NCI-H510A treated with DMSO at 0.1 percent for 48 hours (cell line): ENCODE results near the gene TIPRL.
A peak's percentile ranks its signal among the peaks of the same experiment; 100 is the strongest.
"Not testable (repeated sequence)": the region's sequence is repeated elsewhere in the genome, so short reads cannot be mapped to it uniquely, and the experiment has no call there.

Experiments
- DNase-seq: peaks from one replicate; lab custom pipeline; 2025; lab: John Stamatoyannopoulos, UW

Gene TIPRL

DNA sequence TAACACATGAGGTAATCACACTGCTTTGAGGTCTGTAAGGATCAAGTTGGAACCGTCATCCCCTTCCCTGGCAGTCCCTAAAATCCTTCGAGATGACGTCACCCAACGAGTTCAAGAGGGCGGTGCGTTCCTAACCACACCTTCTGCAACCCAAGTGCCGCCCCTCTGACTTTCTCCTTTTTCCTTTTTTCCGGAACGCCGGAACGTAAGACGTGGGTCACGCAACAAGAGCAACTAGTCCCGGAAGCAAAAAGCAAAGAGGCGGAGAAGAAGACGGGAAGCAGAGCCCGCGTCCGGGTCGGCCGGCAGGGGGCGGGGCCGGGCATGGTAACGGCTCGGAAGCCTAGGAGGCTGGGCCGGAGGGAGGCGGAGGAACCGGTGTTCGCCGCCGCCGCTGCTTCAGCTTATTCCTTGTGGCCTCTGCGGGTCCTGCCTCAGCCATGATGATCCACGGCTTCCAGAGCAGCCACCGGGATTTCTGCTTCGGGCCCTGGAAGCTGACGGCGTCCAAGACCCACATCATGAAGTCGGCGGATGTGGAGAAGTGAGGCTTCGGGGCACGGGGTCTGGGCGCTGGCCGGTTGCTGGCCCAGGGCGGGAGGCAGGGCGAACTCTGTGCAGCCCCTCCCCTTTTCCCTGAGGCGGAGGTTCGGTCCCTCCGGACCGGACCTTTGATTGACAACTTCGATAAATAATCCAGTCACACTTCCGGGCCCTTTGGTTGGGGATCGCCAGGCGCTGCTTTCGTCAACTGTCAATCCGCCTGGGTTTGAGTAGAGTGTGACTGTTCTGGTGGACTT is at the start of gene TIPRL:
TSS of gene TIPRL (plus strand) at position 325 of the 800 bp plus-strand sequence. CDS start at position 441, 116 bp downstream.
- peak; percentile 97 for DNase-seq

DNA sequence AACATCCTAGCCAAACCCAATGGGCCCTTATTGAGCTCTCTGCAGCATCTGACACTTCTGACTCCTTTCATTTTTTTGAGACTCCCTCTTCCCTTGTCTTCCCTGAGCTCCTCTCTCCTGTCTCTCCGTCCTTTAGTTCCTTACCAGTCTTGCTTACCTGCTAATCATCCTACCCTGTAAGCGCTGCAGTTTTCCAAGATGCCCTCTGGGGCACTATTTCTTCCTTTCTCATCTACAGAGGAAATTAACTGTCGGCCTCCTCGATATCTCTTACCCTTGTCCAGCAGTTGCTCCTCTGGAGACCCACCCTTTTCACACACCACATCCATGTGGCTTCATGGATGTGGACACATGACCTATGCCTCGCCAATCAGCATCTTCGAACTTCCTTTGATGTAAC is 48.8 kb upstream of the TIPRL start:
- no peak for DNase-seq

DNA sequence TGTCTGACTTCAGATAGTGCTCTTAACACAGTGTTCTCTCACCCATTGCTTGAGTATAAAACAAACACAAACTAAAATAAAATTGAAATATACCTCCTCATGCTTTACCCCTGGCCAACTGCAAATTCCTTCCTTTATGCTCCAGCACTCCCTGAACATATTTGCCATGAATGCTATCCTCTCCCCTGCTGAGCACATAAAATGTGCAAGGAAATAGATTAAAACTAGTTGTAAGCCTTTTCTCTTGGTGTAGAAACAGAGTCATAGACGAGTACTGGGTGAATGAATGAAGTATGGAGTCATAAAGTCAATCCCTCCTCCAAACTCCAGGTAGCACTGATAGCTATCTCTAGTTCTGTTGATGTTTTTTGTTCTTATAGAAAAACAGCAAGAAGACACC is 44.6 kb upstream of the TIPRL start:
- DNase-seq: no peak

DNA sequence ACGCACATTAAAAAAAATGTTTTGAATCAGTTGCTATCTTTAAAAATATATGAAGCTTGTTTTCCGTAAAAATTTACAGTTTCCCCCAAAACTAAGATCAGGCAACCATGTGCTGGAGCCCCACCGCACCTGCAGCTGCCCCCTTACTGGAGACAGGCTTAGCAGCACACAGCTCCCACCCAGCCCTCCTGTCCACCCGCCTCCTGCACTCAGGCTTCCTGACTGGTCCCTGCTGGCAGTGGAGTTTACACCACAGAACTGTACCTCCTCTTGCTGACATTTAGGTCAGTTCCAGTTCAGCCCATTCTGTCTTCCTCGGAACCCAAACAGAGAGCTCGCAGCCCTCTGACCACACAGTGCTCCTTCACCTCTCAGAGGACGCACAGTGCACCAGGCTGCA is 44.1 kb upstream of the TIPRL start:
- DNase-seq: no peak

DNA sequence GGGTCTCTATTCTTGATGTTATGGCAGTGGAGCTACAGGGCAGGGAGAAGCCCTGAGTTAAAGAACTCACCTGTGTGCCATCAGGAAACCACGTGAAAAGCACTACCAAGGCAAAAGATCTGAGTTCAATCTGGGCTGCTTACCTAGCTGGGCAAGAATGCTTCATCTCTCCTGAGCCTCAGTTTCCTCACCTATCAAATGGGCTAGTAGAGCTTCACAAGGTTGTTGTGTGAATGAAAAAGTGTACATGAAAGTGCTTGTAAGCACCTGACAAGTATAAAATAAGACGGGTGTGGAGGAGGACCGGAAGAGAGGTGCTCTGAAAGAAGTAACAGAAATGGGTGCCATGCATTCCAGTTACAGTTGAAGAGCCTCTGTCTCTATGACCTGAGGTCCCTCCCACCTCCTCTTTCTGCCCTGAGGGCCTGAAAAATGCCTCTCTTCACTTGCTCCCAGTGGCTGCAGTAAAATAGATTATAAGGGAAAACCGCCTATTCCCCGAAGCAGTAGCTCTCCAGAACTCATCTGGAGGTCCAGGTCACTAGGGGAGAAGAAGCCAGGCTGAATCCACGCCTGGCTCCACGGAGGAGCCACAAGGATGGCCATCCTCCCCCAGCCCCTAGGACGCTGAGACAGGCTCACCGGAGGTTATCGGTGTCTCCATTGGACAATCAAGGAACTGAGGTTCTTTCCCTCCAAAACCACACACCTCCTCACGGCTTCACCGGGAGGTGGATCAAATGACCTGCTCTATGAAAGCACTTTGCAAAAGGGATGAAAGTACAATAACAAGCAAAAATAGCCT is 43.4 kb upstream of the TIPRL start:
- DNase-seq: peak; percentile 62

DNA sequence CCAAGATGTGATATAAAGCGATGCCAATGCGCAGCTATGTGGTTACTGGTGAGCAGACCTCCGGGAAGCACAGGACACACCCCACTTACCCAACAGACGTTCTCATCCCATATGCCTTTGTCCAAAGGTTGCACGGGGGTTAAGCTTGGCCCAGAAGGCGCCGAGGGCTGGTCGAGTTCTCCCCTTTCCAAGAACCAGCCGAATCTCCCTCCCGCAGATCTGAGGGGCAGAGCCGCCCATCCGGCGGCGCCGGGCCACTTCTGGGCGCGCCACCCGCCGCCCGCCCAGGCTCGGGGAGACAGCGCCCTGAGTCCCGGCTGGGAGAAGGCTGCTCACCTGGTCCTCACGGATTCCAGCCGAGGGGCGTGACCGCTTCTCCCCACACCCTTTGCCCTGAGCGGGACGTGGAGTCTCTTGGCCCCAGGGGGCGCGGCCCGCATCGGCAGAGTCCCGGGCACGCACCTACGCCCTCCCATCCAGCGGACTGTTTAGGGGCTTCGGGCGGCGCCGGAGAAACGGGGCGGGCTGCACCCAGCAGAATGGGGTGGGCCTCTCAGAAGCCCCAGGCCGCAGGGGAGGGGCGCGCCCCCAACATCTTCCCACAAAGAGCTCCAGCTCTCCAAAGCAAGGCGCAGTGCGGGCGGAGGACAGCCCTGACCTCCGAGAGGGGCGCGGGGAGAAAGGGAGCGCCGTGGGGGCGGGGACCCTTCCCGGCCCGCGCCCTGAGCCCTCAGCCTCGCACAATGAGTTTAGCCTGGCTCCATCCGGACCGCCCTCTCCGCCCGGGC is 42.6 kb upstream of the TIPRL start:
- DNase-seq: peak; percentile 62

DNA sequence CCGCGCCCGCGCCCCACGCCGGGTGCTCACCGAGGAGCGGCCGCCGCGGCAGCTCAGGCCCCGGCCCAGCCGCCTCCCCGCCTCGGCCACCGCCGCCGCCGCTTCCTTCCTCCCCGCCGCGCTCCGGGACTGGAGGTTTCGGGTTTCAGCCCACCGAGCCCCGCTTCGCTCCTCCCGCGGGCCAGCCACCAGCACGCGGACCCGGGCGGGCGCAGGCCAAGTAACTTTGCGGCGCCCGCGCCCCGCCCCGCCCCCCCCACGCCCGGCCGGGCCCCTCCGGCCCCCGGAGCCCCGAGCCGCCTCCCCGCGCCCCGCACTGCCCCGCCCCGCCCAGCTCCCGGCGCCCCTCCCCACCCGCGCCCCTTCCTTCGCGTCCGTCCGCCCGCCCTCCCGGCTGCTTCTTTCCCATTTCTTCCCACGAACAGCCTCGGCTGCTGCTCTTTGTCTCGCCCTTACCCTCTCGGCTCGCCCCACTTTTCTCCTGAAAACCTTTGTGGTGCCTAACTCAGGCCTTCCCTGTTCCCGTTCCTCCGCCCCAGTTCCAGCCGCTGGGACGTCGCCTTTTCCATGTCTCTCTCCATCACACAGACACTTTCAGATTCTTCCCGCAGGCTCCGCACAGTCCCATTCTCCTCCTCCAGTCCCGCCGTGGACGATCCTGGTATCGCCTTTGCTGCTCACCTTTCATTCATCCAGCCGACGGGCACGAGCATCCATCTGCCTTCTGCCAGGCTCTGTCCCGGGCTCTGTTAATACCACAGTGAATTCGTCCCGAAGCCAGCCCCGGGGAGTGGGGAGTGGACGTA is 41.9 kb upstream of the TIPRL start, which contains the start of gene GPR161:
TSS of gene GPR161 (minus strand) at position 222 of the 806 bp plus-strand sequence. CDS start 32,080 bp downstream, outside the sequence.
- DNase-seq: peak; percentile 42

DNA sequence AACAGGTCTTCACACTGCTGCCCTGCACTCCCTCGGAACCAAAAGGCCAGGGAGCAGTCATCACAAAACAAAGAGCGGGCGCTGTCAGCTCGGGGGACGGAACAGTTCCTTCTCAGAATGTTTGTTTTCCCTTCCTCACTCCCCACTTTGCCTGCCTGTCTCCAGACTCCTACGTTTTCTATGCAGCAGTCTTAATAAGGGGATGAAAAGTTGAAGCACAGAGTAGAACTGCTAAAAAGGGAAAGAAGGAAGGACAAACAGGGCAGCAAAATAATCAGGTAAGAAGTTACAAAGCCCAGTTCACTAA is 41.3 kb upstream of the TIPRL start:
- no peak for DNase-seq

DNA sequence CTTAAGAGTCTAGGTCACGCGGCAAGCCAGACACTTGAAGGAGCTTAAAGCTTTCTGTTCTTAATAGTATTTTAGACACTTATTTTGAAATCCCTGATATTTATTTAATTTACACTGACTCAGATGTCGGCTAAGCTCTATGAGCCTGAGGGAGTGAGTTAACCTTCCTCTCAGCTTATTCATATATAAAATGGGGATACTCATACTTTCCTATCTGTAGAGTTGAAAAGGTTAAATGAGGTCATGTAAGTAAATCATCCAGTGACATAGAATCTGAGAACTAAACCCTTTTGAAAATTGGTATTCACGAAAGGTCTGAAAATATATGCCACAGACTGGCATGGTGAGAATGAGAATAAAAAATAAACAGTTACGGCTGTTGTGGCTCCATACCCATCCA is 40.6 kb upstream of the TIPRL start:
- no peak for DNase-seq

DNA sequence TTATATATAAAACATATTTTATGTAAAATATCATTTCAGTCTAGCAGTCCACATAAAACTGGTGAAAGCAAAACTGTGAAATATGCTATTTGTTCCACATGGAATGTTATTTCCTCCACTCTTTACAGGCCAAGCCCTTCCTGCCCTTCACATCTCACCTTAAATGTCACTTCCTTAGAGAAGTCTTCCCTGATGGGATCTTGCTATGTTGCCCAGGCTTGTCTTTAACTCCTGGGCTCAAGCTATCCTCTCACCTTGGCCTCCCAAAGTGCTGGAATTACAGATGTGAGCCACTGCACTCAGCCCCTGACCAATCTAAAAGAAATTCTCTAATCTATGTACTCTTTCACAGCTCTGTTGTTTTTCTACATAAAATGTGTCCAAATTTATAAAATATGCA is 39.7 kb upstream of the TIPRL start:
- no peak for DNase-seq

DNA sequence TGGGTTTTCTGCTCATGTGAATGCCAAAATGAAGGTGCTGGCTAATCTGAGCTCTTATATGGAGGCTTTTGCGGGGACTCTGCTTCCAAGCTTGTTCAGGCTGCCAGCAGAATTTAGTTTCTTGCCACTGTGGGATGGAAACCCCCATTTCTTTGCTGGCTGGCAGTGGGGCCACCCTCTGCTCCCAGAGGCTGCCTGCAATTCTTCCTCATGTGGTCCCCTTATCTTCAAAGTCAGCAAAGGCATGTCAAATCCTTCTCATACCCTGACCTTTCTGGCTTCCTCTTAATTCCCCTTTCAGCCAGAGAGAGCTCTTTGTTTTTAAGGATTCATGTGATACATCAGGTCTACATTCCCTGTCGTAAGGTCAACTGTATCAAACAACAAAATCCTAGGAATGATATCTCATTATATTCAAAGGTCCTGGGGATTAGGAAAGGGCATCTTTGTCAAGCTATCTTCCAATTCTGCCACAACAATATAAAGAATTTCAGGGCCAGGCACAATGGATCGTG is 36.8 kb upstream of the TIPRL start:
- no peak for DNase-seq

DNA sequence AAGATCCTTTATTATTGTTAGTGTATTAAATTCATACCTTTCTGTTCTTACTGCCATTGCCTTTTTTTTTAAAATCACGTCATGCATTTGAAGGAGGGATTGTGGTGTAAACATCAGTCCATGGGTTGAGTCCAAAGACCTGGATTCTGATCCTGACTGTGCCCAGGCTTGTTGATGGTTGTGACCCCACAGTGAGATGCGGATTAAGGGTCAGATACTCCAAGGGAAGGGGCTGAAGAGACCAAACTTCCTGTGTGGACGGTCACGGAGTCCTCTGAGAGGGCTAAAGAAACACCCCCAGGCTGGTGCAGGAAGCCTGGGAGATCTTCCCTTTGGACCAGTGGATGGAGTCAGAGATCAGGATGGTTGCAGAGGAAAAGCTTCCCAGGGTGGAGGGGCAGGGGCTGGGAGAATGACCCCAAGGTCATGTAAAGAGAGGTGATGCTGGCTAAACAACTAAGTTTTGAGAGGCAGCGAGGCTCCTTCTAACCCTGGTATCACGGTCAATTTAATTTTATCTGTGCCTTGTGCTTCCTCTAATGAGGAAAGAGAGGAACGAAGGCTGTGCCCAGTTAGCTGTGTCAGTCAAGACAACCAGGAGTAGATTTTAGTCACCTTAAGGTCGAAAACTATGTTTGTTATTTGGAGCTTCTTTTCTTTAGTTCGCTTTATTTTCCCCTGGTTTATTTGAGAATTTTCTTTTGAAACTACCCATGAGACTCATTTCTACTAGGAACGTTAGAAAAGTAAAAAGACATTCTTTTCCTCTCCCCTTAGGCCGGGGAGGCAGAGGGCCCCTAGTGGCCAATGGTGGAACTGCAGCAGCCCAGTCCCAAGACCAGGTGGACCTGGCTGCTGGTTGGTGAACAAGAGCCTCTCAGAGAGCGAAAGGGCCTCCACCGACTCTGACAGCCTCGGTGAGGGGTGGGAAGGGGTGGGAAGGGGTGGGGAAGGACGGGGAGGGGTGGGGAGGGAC is 33.3 kb upstream of the TIPRL start:
- peak; percentile 89 for DNase-seq

DNA sequence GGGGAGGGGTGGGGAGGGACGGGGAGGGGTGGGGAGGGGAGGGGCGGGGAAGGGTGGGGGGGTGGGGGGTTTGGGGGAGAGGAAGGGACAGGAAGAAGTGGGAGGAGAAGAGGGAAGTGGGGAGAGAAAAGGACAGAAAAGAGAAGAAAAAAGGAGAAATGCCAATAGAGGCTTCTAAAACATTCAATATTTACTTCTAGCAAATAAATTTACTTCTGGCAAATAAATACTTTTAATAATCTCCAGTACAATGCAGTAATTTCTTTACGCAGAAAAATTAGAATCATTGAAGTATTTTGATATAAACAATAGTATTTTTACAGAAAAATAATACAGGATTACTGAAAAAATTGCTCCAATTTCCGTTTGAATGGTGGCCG is 32.6 kb upstream of the TIPRL start:
- DNase-seq: no peak

DNA sequence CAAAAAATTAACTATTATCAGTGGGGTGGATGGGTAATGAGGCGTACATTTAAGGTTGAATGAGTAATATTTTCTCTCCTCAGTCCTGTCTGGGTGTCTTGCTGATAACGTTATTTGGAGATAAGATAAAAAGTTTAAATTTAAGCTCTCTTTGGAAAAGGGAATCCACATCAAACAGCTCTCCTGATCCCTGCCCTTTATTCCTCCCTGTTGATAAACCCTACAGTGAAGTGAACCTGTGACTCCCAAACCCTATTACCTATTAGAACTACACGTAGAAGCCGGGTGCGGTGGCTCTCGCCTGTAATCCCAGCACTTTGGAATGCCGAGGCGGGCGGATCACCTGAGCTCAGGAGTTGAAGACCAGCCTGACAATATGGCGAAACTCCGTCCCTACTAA is 32.1 kb upstream of the TIPRL start:
- DNase-seq: no peak

DNA sequence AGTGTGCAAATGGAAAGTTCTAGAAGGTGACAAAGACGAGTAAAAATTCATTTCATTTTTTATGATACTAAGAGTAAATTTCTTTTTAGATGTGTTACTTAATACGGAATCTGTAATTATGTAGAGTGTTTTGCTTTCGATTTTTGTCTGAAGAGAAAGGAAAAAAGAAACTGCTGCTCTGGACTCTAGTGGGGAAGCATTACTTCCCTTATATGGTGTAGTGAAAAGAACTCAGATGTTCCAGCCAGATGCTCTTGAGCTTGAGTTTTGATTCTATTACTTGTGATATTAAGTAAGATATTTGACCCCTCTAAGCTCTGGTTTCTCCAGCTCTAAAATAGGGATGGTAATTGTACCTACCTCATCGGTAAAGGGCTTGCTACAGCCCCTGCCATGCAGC is 29.8 kb upstream of the TIPRL start:
- DNase-seq: no peak

DNA sequence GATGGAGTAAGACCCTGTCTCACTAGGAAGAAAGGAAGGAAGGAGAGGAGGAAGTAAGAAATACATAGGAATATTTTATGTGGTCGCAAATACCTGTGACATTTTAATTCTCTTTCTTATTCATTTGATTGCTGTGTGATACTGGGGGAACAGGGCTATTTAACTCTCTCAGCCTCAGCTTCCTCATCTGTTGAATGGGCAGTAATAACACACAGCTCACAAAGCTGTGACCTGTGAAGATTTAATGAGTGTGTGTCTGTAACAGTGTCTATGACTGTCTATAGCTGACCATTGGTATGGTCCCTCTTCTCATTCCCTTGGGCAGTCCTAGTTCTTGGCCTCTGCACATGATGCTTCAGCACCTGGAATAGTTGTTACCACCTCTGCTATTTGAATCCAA is 28.5 kb upstream of the TIPRL start:
- DNase-seq: no peak

DNA sequence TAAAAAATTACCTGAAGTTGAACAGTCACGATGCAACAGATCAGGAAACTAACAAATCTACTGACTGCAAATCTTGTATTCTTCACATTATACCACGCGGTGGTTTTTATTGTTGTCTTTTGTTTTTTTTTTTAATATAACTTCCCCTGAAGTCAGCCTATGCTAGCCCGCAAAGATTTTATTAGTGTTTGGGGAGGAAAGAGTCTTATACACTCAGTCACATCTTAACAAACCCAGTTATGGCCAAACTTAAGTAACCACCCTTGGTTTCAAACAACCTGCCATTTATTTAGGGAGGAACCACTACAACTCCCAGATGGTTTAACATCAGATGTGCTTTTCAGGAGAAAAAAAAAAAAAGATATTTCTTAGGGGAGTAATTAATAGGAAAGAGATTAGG is 26.8 kb upstream of the TIPRL start:
- no peak for DNase-seq

DNA sequence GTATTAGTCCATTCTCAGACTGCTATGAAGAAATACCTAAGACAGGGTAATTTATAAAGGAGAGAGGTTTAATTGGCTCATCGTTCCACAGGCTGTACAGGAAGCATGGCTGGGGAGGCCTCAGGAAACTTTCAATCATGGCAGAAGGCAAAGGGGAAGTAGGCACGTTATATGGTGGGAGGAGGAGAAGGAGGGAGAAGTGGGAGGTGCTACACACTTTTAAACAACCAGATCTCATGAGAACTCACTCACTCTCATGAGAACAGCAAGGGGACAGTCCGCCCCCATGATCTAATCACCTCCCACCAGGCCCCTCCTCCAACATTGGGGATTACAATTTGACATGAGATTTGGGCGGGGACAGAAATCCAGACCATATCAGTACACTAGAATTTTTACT is 24.1 kb upstream of the TIPRL start:
- not testable (repeated sequence) for DNase-seq

DNA sequence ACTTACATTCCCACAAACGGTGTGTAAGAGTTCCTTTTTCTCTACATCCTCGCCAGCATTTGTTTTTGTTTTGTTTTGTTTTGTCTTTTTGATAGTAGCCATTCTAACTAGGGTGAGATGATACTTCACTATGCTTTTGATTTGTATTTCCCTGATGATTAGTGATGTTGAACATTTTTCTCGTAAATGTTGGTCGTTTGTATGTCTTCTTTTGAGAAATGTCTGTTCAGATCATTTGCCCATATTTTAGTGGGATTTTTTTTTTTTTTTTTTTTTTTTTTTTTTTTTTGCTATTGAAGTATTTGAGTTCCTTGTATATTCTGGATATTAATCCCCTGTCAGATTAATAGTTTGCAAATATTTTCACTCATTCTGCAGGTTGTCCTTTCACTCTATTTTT is 22.9 kb upstream of the TIPRL start:
- DNase-seq: no peak

DNA sequence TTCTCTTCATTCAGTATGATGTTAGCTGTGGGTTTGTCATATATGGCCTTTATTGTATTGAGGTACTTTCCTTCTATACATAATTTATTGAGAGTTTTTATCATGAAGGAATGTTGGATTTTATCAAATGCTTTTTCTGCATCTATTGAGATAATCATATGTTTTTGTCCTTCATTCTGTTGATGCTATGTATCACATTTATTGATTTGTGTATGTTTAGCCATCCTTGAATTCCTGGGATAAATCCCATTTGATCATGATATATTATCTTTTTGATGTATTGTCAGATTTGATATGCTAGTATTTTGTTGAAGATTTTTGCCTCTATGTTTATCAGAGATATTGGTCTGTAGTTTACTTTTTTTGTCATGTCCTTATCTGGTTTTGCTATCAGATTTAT is 21.1 kb upstream of the TIPRL start:
- DNase-seq: no peak
